ENCODE measurements around the gene ANTXR2. TPM values are rescaled to one million over a fixed set of nuclear protein-coding genes. Genes with fewer than 3 reads are reported as not detected.

The ANTXR2 gene
- total RNA-seq, 1 donor from 2014 or later, result 28.3 TPM

DNA sequence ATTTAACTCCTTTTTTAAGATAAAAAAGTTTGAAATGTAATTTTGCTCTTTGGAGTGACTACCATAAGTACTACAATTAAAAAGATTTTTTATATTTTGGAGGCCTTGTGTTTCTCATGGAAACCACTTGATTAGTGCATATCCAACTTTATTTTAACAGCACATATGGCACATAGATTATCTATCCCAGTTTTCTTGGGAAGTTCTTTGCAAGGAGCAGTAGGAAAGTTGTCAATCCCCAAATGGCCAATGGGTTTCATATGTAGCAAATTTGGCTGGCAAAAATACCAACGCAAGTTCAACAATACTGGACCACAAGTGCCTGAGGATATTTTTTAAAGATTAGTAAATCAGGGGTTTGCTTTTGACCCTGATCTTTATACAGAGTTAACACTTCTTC is 15.4 kb upstream of the ANTXR2 start:
- Histone ChIP-seq H3K4me1 (no peaks in the 10 kb centered on the region), H3K9me3 (ENCODE audit: low read depth) (no peaks in the 10 kb centered on the region), H3F3A (ENCODE audit: low read depth) (no peaks in the 10 kb centered on the region), H3K79me2 (ENCODE audit: low read depth) (no peaks in the 10 kb centered on the region), H3K27ac (no peak overlapping the region), H4K20me1 (ENCODE audit: low read depth) (no peaks in the 10 kb centered on the region), H3K4me3 (no peak overlapping the region), H3K4me2 (no peak overlapping the region), H3K9ac (no peak overlapping the region), H3K36me3 (no peaks in the 10 kb centered on the region), H3K27me3 (no peaks in the 10 kb centered on the region), H2AFZ (replicated peaks) (no peak overlapping the region)
- no peaks in the 10 kb centered on the region for H3K4me1 Mint-ChIP-seq
- DNase-seq (ENCODE audit: low spot score), result no peak
- H3K36me3 Mint-ChIP-seq, result no peaks in the 10 kb centered on the region
- no peak overlapping the region for H3K27ac Mint-ChIP-seq
- TF ChIP-seq, protein P1, sequence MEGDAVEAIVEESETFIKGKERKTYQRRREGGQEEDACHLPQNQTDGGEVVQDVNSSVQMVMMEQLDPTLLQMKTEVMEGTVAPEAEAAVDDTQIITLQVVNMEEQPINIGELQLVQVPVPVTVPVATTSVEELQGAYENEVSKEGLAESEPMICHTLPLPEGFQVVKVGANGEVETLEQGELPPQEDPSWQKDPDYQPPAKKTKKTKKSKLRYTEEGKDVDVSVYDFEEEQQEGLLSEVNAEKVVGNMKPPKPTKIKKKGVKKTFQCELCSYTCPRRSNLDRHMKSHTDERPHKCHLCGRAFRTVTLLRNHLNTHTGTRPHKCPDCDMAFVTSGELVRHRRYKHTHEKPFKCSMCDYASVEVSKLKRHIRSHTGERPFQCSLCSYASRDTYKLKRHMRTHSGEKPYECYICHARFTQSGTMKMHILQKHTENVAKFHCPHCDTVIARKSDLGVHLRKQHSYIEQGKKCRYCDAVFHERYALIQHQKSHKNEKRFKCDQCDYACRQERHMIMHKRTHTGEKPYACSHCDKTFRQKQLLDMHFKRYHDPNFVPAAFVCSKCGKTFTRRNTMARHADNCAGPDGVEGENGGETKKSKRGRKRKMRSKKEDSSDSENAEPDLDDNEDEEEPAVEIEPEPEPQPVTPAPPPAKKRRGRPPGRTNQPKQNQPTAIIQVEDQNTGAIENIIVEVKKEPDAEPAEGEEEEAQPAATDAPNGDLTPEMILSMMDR (IDR thresholded peaks at IDR 0.05), result no peak
- TF ChIP-seq EZH2phosphoT487 (IDR thresholded peaks at IDR 0.05) (no peak), EZH2 (IDR thresholded peaks at IDR 0.05) (no peak)
- H3K27me3 Mint-ChIP-seq (ENCODE audit: insufficient read depth, low read depth), result no peaks in the 10 kb centered on the region
- H3K9me3 Mint-ChIP-seq, result no peaks in the 10 kb centered on the region
- no peak overlapping the region for H3K4me3 Mint-ChIP-seq

DNA sequence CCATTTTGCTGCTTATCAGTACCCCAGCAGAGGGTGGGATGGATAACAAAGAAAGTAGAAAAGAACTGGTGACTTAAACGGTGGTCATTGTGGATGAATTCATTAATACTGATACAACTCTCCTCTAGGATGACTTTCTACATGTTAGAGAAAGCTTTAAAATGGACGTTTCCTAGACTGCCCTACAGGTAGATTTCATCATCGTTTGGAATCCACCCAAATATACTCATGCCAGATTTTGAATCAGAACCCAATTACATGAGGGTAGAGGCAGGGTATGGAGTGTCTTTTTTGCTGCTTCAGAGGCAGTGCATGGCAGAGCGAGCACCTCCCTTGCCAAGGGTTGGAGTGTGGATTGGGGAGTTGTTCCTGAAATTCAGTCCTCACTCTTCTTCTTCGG is 13.3 kb upstream of the ANTXR2 start:
- Histone ChIP-seq H2AFZ (replicated peaks) (no peak overlapping the region), H3K4me2 (no peak overlapping the region)

DNA sequence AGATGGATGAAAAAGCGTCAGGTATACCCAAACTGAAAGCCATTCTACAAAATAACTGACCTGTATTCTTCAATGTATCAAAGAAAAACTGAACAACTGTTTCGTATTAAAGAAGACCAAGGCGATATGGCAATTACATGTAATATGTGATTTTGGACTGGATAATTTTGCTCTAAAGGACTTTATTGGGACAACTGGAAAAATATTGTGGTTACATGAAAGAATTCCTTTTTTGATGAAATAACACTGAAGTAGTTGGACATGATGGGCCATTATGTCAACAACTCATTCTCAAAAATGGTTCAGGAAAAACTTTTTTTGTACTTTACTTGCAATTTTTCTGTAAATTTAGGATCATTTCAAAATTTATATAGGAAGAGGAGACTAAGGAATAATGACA is 12.1 kb upstream of the ANTXR2 start:
- H3K27ac ChIP-seq, result no peak overlapping the region
- no peak overlapping the region for H3K27ac Mint-ChIP-seq
- DNase-seq (ENCODE audit: low spot score), result no peak
- H3K4me3 ChIP-seq, result no peak overlapping the region
- no peaks in the 10 kb centered on the region for H3K36me3 Mint-ChIP-seq
- no peaks in the 10 kb centered on the region for H3K4me1 ChIP-seq
- no peaks in the 10 kb centered on the region for H3K27me3 Mint-ChIP-seq (ENCODE audit: insufficient read depth, low read depth)
- H3K4me2 ChIP-seq, result no peak overlapping the region
- TF ChIP-seq, protein P1 (IDR thresholded peaks at IDR 0.05), result no peak
- TF ChIP-seq EZH2phosphoT487 (IDR thresholded peaks at IDR 0.05), result no peak
- no peak for TF ChIP-seq EZH2 (IDR thresholded peaks at IDR 0.05)
- H3F3A ChIP-seq (ENCODE audit: low read depth), result no peaks in the 10 kb centered on the region
- H3K9me3 ChIP-seq (ENCODE audit: low read depth), result no peaks in the 10 kb centered on the region
- no peak overlapping the region for H3K9ac ChIP-seq
- no peaks in the 10 kb centered on the region for H3K4me1 Mint-ChIP-seq
- no peaks in the 10 kb centered on the region for H3K9me3 Mint-ChIP-seq
- H3K79me2 ChIP-seq (ENCODE audit: low read depth), result no peaks in the 10 kb centered on the region
- H3K27me3 ChIP-seq, result no peaks in the 10 kb centered on the region
- H3K36me3 ChIP-seq, result no peaks in the 10 kb centered on the region
- H4K20me1 ChIP-seq (ENCODE audit: low read depth), result no peaks in the 10 kb centered on the region
- H3K4me3 Mint-ChIP-seq, result no peak overlapping the region
- no peak overlapping the region for H2AFZ ChIP-seq (replicated peaks)

More for the DNA sequence above, 13.3 kb upstream of the ANTXR2 start:
- H3K4me3 Mint-ChIP-seq, result no peak overlapping the region
- Histone ChIP-seq H3K36me3 (no peaks in the 10 kb centered on the region), H3K4me3 (no peak overlapping the region), H3K27me3 (no peaks in the 10 kb centered on the region), H3K9ac (no peak overlapping the region), H3K4me1 (no peaks in the 10 kb centered on the region), H3F3A (ENCODE audit: low read depth) (no peaks in the 10 kb centered on the region), H3K9me3 (ENCODE audit: low read depth) (no peaks in the 10 kb centered on the region), H4K20me1 (ENCODE audit: low read depth) (no peaks in the 10 kb centered on the region), H3K27ac (no peak overlapping the region), H3K79me2 (ENCODE audit: low read depth) (no peaks in the 10 kb centered on the region)
- no peaks in the 10 kb centered on the region for H3K36me3 Mint-ChIP-seq
- H3K9me3 Mint-ChIP-seq, result no peaks in the 10 kb centered on the region
- H3K4me1 Mint-ChIP-seq, result no peaks in the 10 kb centered on the region
- no peak for DNase-seq (ENCODE audit: low spot score)
- no peak overlapping the region for H3K27ac Mint-ChIP-seq
- TF ChIP-seq EZH2phosphoT487 (IDR thresholded peaks at IDR 0.05), result no peak
- TF ChIP-seq EZH2 (IDR thresholded peaks at IDR 0.05), result no peak
- TF ChIP-seq, protein P1 (IDR thresholded peaks at IDR 0.05), result no peak
- no peaks in the 10 kb centered on the region for H3K27me3 Mint-ChIP-seq (ENCODE audit: insufficient read depth, low read depth)

Measured in neural progenitor cell (in vitro differentiated cells).